GM23338 (cell line): Measurements from ENCODE around the gene COL4A2. TPM values are rescaled to one million over a fixed set of nuclear protein-coding genes. Genes with fewer than 3 reads are reported as not detected.

ENCODE experiments used
- ATAC-seq: fragments of 200-7000 bp; cut with Tn5 transposase; 3 replicates; pipeline ENCODE4 v1.9.1; 2020
- DNase-seq: peaks from one replicate; pipeline ENCODE4 v3.0.0-alpha.2; 2015; ENCODE audit warnings: low spot score
- H2AFZ ChIP-seq: fragments of 200-600 bp; sonication (generic); 2 replicates; pipeline ENCODE4 v1.8.0; 2016; ENCODE audit warnings: antibody characterized with exemption, mild to moderate bottlenecking, moderate library complexity
- H3F3A ChIP-seq: fragments of 200-600 bp; sonication (generic); replicated peaks from 2 replicates; pipeline ENCODE4 v1.8.0; 2017; ENCODE audit warnings: antibody characterized with exemption, mixed run types, low read depth
- H3K27ac ChIP-seq: fragments of 200-600 bp; sonication (generic); 2 replicates; pipeline ENCODE4 v1.6.1; 2016; ENCODE audit warnings: low read depth
- H3K27me3 ChIP-seq: fragments of 200-600 bp; sonication (generic); 2 replicates; pipeline ENCODE4 v1.8.0; 2016; ENCODE audit warnings: mild to moderate bottlenecking, mixed run types, moderate library complexity; ENCODE audit not compliant: insufficient read depth
- H3K36me3 ChIP-seq: fragments of 200-600 bp; sonication (generic); 2 replicates; pipeline ENCODE4 v1.8.0; 2016; ENCODE audit warnings: mild to moderate bottlenecking; ENCODE audit not compliant: insufficient read depth
- H3K4me1 ChIP-seq: fragments of 200-600 bp; sonication (generic); 2 replicates; pipeline ENCODE4 v1.8.0; 2016; ENCODE audit warnings: mild to moderate bottlenecking, moderate library complexity; ENCODE audit not compliant: insufficient read depth
- H3K4me2 ChIP-seq: fragments of 200-600 bp; sonication (generic); 2 replicates; pipeline ENCODE4 v1.7.1; 2017; ENCODE audit warnings: mixed run types
- H3K4me3 ChIP-seq: fragments of 200-600 bp; sonication (generic); 2 replicates; pipeline ENCODE4 v1.6.1; 2016; ENCODE audit warnings: mixed run types
- H3K79me2 ChIP-seq: fragments of 200-600 bp; sonication (generic); replicated peaks from 2 replicates; pipeline ENCODE4 v1.8.0; 2017; ENCODE audit warnings: mild to moderate bottlenecking; ENCODE audit not compliant: insufficient read depth
- H3K9me2 ChIP-seq: fragments of 200-600 bp; sonication (generic); 2 replicates; pipeline ENCODE4 v1.8.0; 2017; ENCODE audit not compliant: insufficient read depth
- H4K20me1 ChIP-seq: fragments of 200-600 bp; sonication (generic); replicated peaks from 2 replicates; pipeline ENCODE4 v1.8.0; 2017; ENCODE audit warnings: mild to moderate bottlenecking; ENCODE audit not compliant: insufficient read depth
- H3K27ac Mint-ChIP-seq: 2 replicates; pipeline ENCODE4 v1.8.0; 2020; ENCODE audit warnings: inconsistent platforms, mild to moderate bottlenecking, moderate library complexity, mixed read lengths
- H3K27me3 Mint-ChIP-seq: 3 replicates; pipeline ENCODE4 v1.8.0; 2022; ENCODE audit warnings: low read depth, mild to moderate bottlenecking, moderate library complexity, mixed read lengths, inconsistent platforms; ENCODE audit not compliant: insufficient read depth, poor library complexity
- H3K36me3 Mint-ChIP-seq: 3 replicates; pipeline ENCODE4 v1.8.0; 2021; ENCODE audit warnings: low read depth, mild to moderate bottlenecking, inconsistent platforms, moderate library complexity, mixed read lengths
- H3K4me1 Mint-ChIP-seq: 3 replicates; pipeline ENCODE4 v1.8.0; 2020; ENCODE audit warnings: mild to moderate bottlenecking, inconsistent platforms, mixed read lengths
- H3K4me3 Mint-ChIP-seq: 3 replicates; pipeline ENCODE4 v1.8.0; 2021; ENCODE audit warnings: moderate library complexity, mild to moderate bottlenecking, inconsistent platforms, mixed read lengths
- H3K9me3 Mint-ChIP-seq: 3 replicates; pipeline ENCODE4 v1.8.0; 2020; ENCODE audit warnings: moderate library complexity, mild to moderate bottlenecking, inconsistent platforms, mixed read lengths
- CTCF ChIP-seq, 2 experiments: fragments of 200-600 bp in 1 of 2; sonication (generic) in 1 of 2; conservative IDR thresholded peaks; 2 replicates each; pipeline versions ENCODE4 v1.5.1 to v1.6.1; 2016 to 2017; ENCODE audit warnings: antibody characterized with exemption in 2 of 2, low read depth in 2 of 2, mild to moderate bottlenecking in 2 of 2, moderate library complexity in 1 of 2
- EZH2 ChIP-seq: fragments of 200-600 bp; sonication (generic); IDR thresholded peaks from one replicate; pipeline ENCODE4 v1.8.0; 2017; ENCODE audit warnings: antibody characterized with exemption, mild to moderate bottlenecking, low read depth; ENCODE audit not compliant: unreplicated experiment
- EZH2phosphoT487 ChIP-seq: fragments of 200-600 bp; sonication (generic); IDR thresholded peaks from one replicate; pipeline ENCODE4 v1.8.1; 2018; ENCODE audit warnings: antibody characterized with exemption; ENCODE audit not compliant: unreplicated experiment
- NANOG ChIP-seq: IDR thresholded peaks from 2 replicates; pipeline ENCODE4 v1.6.1; 2016; ENCODE audit warnings: antibody characterized with exemption, borderline replicate concordance
- POLR2AphosphoS5 ChIP-seq: IDR thresholded peaks from 2 replicates; pipeline ENCODE4 v1.6.1; 2016; ENCODE audit warnings: antibody characterized with exemption, low read depth
- REST ChIP-seq: IDR thresholded peaks from one replicate; pipeline ENCODE4 v1.6.1; 2018; ENCODE audit warnings: antibody characterized with exemption; ENCODE audit not compliant: unreplicated experiment
- ZNF114 ChIP-seq: fragments of 250-450 bp; sonication (Bioruptor Pico); IDR thresholded peaks from 2 replicates; pipeline ENCODE4 v1.5.0; 2020; ENCODE audit warnings: mild to moderate bottlenecking, moderate library complexity
- ZNF331 ChIP-seq: fragments of 250-450 bp; sonication (Bioruptor Pico); IDR thresholded peaks from 2 replicates; pipeline ENCODE4 v1.5.0; 2020; ENCODE audit warnings: low read depth, mild to moderate bottlenecking, moderate library complexity
- polyA plus RNA-seq: library from polyadenylated mRNA; unstranded; fragments of >200 nt; fragmentation: Nextera tagmentation; extraction: Ambion mirVana; gene quantifications from 2 replicates; pipeline ENCODE4 v1.2.1, GENCODE V29; 2016
- total RNA-seq: library from RNA; depleted of rRNA; stranded (reverse); fragments of >200 nt; shearing (Covaris generic); gene quantifications from 2 replicates; pipeline ENCODE4 v1.2.3, GENCODE V29; 2014
- TF ChIP-seq, protein P1 (sequence below): fragments of 250-450 bp; sonication (Bioruptor Pico); IDR thresholded peaks from 2 replicates; pipeline ENCODE4 v1.5.0; 2020; ENCODE audit warnings: mild to moderate bottlenecking, moderate library complexity

COL4A2 gene
- total and polyA plus RNA-seq, 2 experiments from 2014 or later, result 37.4 to 131 TPM

- TF ChIP-seq REST, result no peak
- TF ChIP-seq POLR2AphosphoS5, result no peak
- TF ChIP-seq EZH2phosphoT487, result no peak
Observed at GRCh38 chr13:110475117-110475516, 168.0 kb downstream of the COL4A2 start (continued).

- Histone ChIP-seq H2AFZ (no peak overlapping the region), H3K4me2 (no peak overlapping the region), H4K20me1 (no peaks in the 10 kb centered on the region), H3K79me2 (no peaks in the 10 kb centered on the region), H3K9me2 (no peaks in the 10 kb centered on the region), H3F3A (0 out of 2 replicates have a peak, but pooled peaks cover 7% of the 10 kb centered on the region), H3K27me3 (no peaks in the 10 kb centered on the region), H3K4me1 (no peaks in the 10 kb centered on the region), H3K36me3 (0 out of 2 replicates have a peak, but pooled peaks cover 4% of the 10 kb centered on the region), H3K27ac (peak overlapping the region; percentile 42), H3K4me3 (no peak overlapping the region)
- H3K36me3 Mint-ChIP-seq, result peaks cover 46% of the 10 kb centered on the region
- H3K4me1 Mint-ChIP-seq, result peaks cover 7% of the 10 kb centered on the region
- DNase-seq, result no peak
- H3K27ac Mint-ChIP-seq, result no peak overlapping the region
- H3K9me3 Mint-ChIP-seq, result no peaks in the 10 kb centered on the region; the same call in 2 of the 3 replicates
- H3K4me3 Mint-ChIP-seq, result no peak overlapping the region
- peaks cover 10% of the 10 kb centered on the region for H3K27me3 Mint-ChIP-seq
- no peak for ATAC-seq
- no peak for TF ChIP-seq ZNF331 (CRISPR knock-in tag)
- no peak for TF ChIP-seq EZH2
- no peak for TF ChIP-seq ZNF114 (CRISPR knock-in tag)
- no peak for TF ChIP-seq EZH2phosphoT487
- TF ChIP-seq POLR2AphosphoS5, result no peak
- no peak for TF ChIP-seq CTCF (conservative IDR thresholded peaks at IDR 0.05; ENCODE audit: low read depth in 2 of 2)
- TF ChIP-seq NANOG, result no peak
- TF ChIP-seq, protein P1, sequence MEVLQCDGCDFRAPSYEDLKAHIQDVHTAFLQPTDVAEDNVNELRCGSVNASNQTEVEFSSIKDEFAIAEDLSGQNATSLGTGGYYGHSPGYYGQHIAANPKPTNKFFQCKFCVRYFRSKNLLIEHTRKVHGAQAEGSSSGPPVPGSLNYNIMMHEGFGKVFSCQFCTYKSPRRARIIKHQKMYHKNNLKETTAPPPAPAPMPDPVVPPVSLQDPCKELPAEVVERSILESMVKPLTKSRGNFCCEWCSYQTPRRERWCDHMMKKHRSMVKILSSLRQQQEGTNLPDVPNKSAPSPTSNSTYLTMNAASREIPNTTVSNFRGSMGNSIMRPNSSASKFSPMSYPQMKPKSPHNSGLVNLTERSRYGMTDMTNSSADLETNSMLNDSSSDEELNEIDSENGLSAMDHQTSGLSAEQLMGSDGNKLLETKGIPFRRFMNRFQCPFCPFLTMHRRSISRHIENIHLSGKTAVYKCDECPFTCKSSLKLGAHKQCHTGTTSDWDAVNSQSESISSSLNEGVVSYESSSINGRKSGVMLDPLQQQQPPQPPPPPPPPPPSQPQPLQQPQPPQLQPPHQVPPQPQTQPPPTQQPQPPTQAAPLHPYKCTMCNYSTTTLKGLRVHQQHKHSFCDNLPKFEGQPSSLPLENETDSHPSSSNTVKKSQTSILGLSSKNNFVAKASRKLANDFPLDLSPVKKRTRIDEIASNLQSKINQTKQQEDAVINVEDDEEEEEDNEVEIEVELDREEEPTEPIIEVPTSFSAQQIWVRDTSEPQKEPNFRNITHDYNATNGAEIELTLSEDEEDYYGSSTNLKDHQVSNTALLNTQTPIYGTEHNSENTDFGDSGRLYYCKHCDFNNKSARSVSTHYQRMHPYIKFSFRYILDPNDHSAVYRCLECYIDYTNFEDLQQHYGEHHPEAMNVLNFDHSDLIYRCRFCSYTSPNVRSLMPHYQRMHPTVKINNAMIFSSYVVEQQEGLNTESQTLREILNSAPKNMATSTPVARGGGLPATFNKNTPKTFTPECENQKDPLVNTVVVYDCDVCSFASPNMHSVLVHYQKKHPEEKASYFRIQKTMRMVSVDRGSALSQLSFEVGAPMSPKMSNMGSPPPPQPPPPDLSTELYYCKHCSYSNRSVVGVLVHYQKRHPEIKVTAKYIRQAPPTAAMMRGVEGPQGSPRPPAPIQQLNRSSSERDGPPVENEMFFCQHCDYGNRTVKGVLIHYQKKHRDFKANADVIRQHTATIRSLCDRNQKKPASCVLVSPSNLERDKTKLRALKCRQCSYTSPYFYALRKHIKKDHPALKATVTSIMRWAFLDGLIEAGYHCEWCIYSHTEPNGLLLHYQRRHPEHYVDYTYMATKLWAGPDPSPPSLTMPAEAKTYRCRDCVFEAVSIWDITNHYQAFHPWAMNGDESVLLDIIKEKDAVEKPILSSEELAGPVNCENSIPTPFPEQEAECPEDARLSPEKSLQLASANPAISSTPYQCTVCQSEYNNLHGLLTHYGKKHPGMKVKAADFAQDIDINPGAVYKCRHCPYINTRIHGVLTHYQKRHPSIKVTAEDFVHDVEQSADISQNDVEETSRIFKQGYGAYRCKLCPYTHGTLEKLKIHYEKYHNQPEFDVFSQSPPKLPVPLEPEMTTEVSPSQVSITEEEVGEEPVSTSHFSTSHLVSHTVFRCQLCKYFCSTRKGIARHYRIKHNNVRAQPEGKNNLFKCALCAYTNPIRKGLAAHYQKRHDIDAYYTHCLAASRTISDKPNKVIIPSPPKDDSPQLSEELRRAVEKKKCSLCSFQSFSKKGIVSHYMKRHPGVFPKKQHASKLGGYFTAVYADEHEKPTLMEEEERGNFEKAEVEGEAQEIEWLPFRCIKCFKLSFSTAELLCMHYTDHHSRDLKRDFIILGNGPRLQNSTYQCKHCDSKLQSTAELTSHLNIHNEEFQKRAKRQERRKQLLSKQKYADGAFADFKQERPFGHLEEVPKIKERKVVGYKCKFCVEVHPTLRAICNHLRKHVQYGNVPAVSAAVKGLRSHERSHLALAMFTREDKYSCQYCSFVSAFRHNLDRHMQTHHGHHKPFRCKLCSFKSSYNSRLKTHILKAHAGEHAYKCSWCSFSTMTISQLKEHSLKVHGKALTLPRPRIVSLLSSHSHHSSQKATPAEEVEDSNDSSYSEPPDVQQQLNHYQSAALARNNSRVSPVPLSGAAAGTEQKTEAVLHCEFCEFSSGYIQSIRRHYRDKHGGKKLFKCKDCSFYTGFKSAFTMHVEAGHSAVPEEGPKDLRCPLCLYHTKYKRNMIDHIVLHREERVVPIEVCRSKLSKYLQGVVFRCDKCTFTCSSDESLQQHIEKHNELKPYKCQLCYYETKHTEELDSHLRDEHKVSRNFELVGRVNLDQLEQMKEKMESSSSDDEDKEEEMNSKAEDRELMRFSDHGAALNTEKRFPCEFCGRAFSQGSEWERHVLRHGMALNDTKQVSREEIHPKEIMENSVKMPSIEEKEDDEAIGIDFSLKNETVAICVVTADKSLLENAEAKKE (CRISPR knock-in tag), result no peak
Observed at GRCh38 chr13:110475550-110476219, 168.6 kb downstream of the COL4A2 start.
